Upper lobe of left lung (tissue), 4 donors: ENCODE data around the gene GNPAT.

Experiments
- CTCF ChIP-seq, 6 experiments: fragments of 450-650 bp in 4 of 6; fragments of 200-600 bp in 2 of 6; sonication (generic) in 2 of 6; IDR thresholded peaks; one replicate each; pipeline ENCODE4 v1.5.1; 2016 to 2019; ENCODE audit warnings: antibody characterized with exemption in 6 of 6
- EP300 ChIP-seq, 4 donors: sonication (generic); formaldehyde crosslinking; IDR thresholded peaks; one replicate each; pipeline ENCODE4 v1.5.1; 2017; ENCODE audit warnings: antibody characterized with exemption in 4 of 4, control low read depth in 2 of 4

- TF ChIP-seq CTCF (IDR thresholded peaks at IDR 0.05) (no peak), EP300 (IDR thresholded peaks at IDR 0.05) (no peak)
Observed at GRCh38 chr1:231279683-231280082, 38.7 kb downstream of the GNPAT start.
